Measurements from ENCODE around the gene ZNF48.

The ZNF48 gene

GRCh38 chr16:30398661-30399434 is 3.6 kb downstream of the ZNF48 start:
- DNase-seq (ENCODE audit: low read depth): no peak
- no peak overlapping the region for H3K4me3 ChIP-seq (ENCODE audit: low read depth, low read length)

GRCh38 chr16:30399435-30400186 is 4.4 kb downstream of the ZNF48 start:
- H3K4me3 ChIP-seq (ENCODE audit: low read depth, low read length): peak overlapping the region; percentile 62
- TF ChIP-seq MYC (IDR thresholded peaks at IDR 0.05; ENCODE audit: low read depth, low read length) (no peak), POLR2A (IDR thresholded peaks at IDR 0.05; ENCODE audit: extremely low read depth, insufficient read length) (no peak), CTCF (IDR thresholded peaks at IDR 0.05; ENCODE audit: low read depth, low read length) (no peak), MAX (IDR thresholded peaks at IDR 0.05; ENCODE audit: low read depth, low read length) (no peak)
- DNase-seq (ENCODE audit: low read depth): no peak

More at GRCh38 chr16:30398661-30399434, 3.6 kb downstream of the ZNF48 start:
- TF ChIP-seq POLR2A (IDR thresholded peaks at IDR 0.05; ENCODE audit: extremely low read depth, insufficient read length) (no peak), MYC (IDR thresholded peaks at IDR 0.05; ENCODE audit: low read depth, low read length) (no peak), MAX (IDR thresholded peaks at IDR 0.05; ENCODE audit: low read depth, low read length) (no peak), CTCF (IDR thresholded peaks at IDR 0.05; ENCODE audit: low read depth, low read length) (no peak)

GRCh38 chr16:30401768-30402425 is 6.7 kb downstream of the ZNF48 start:
- TF ChIP-seq MAX (IDR thresholded peaks at IDR 0.05; ENCODE audit: low read depth, low read length) (no peak), MYC (IDR thresholded peaks at IDR 0.05; ENCODE audit: low read depth, low read length) (no peak), POLR2A (IDR thresholded peaks at IDR 0.05; ENCODE audit: extremely low read depth, insufficient read length) (no peak), CTCF (IDR thresholded peaks at IDR 0.05; ENCODE audit: low read depth, low read length) (no peak)
- DNase-seq (ENCODE audit: low read depth): no peak
- no peak overlapping the region for H3K4me3 ChIP-seq (ENCODE audit: low read depth, low read length)

GRCh38 chr16:30406795-30407101 is 11.5 kb downstream of the ZNF48 start:
- DNase-seq (ENCODE audit: low read depth): no peak
- peak overlapping the region; percentile 47 for H3K4me3 ChIP-seq (ENCODE audit: low read depth, low read length)
- no peak for TF ChIP-seq CTCF (IDR thresholded peaks at IDR 0.05; ENCODE audit: low read depth, low read length)
- no peak for TF ChIP-seq MYC (IDR thresholded peaks at IDR 0.05; ENCODE audit: low read depth, low read length)
- no peak for TF ChIP-seq MAX (IDR thresholded peaks at IDR 0.05; ENCODE audit: low read depth, low read length)
- no peak for TF ChIP-seq POLR2A (IDR thresholded peaks at IDR 0.05; ENCODE audit: extremely low read depth, insufficient read length)

GRCh38 chr16:30407102-30407803 is 12.0 kb downstream of the ZNF48 start, which contains the start of gene ZNF771:
Gene ZNF771, plus strand, starts transcription at chr16:30407606. Its CDS starts 448 bp downstream, at chr16:30408054.
- H3K4me3 ChIP-seq (ENCODE audit: low read depth, low read length): peak within 1 kb of the TSS; percentile 56
- peak; percentile 92 for DNase-seq (ENCODE audit: low read depth)
- no peak for TF ChIP-seq CTCF (IDR thresholded peaks at IDR 0.05; ENCODE audit: low read depth, low read length)
- TF ChIP-seq POLR2A (IDR thresholded peaks at IDR 0.05; ENCODE audit: extremely low read depth, insufficient read length): peak; percentile 84
- peak; percentile 96 for TF ChIP-seq MAX (IDR thresholded peaks at IDR 0.05; ENCODE audit: low read depth, low read length)
- TF ChIP-seq MYC (IDR thresholded peaks at IDR 0.05; ENCODE audit: low read depth, low read length): peak; percentile 97

All from NB4 (cell line).